ENCODE measurements around the gene NPEPPS.

DNA sequence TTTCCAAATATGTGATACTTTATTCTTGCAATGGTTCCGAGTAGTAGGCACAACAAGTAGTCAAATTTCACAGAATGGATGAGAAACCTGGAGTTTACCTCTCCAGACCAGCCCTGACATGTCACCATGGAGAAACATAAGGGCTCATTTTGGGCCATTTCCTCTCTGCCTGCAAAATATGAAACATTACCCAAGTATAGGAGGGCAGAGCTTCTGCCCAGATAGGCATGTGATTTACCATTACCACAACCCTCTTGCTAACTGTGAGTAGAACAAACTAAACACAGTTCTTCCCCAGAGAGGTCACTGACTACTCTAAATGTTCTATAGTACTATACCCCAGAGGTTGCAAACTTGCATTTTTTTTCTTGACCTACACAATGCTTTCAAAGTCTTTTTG is 103.1 kb downstream of the NPEPPS start:
- TF ChIP-seq, protein P1, sequence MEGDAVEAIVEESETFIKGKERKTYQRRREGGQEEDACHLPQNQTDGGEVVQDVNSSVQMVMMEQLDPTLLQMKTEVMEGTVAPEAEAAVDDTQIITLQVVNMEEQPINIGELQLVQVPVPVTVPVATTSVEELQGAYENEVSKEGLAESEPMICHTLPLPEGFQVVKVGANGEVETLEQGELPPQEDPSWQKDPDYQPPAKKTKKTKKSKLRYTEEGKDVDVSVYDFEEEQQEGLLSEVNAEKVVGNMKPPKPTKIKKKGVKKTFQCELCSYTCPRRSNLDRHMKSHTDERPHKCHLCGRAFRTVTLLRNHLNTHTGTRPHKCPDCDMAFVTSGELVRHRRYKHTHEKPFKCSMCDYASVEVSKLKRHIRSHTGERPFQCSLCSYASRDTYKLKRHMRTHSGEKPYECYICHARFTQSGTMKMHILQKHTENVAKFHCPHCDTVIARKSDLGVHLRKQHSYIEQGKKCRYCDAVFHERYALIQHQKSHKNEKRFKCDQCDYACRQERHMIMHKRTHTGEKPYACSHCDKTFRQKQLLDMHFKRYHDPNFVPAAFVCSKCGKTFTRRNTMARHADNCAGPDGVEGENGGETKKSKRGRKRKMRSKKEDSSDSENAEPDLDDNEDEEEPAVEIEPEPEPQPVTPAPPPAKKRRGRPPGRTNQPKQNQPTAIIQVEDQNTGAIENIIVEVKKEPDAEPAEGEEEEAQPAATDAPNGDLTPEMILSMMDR (IDR thresholded peaks at IDR 0.05) = no peak
- TF ChIP-seq EP300 (IDR thresholded peaks at IDR 0.05; ENCODE audit: low read depth) (no peak), POLR2A (IDR thresholded peaks at IDR 0.05) (no peak), POLR2AphosphoS5 (IDR thresholded peaks at IDR 0.05) (no peak)
